ENCODE results near the gene SET. TPM values are rescaled to one million over a fixed set of nuclear protein-coding genes. Genes with fewer than 3 reads are reported as not detected.
A peak's percentile ranks its signal among the peaks of the same experiment; 100 is the strongest.

SET gene
- total RNA-seq, 5 donors from 2014 or later (not counting 1 experiment from before 2014, with no cell fraction given): 239 to 279 (median 252) TPM

DNA sequence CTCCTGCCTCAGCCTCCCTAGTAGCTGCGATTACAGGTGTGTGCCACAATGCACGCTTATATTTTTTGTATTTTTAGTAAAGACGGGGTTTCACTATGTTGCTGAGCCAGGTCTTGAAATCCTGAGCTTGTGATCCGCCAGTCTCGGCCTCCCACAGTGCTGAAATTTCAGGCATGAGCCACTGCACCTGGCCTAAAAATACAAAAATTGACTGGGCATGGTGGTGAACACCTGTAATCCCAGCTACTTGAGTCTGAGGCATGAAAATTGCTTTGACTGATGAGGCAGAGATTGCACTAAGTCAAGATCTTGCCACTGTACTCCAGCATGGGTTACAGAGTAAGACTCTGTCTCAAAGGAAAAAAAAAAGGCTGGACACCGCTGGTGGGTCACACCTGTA is 19.2 kb upstream of the SET start:
- ChIA-PET CTCF (interaction anchor here in 1 of 2 donors (0.6 kb wide), 1 partner anchor 157 kb away, joined by 3 read pairs; no protein-coding TSS in a partner anchor), POLR2A (interaction anchor here in 1 of 2 donors (0.6 kb wide), 1 partner anchor 316 kb away, joined by 3 read pairs; no protein-coding TSS in a partner anchor)
- no peak overlapping the region for H3K27ac ChIP-seq (ENCODE audit: low read length)
- WGBS (ENCODE audit: insufficient coverage): 100% methylated on average over 3 of the region's 6 CpGs
- H3K4me1 ChIP-seq (ENCODE audit: control insufficient read depth in 1 of 2, extremely low read depth in 1 of 2, insufficient read depth in 2 of 2, low read length in 2 of 2): no peaks in the 10 kb centered on the region
- Mint-ChIP-seq H3K4me1 (no peaks in the 10 kb centered on the region), H3K27ac (no peak overlapping the region), H3K36me3 (no peaks in the 10 kb centered on the region), H3K27me3 (no peaks in the 10 kb centered on the region), H3K9me3 (no peaks in the 10 kb centered on the region), H3K4me3 (no peak overlapping the region)
- DNase-seq (no peak), ATAC-seq (replicated peaks in 1 of 4) (no peak)
- H3K36me3 ChIP-seq (ENCODE audit: control insufficient read depth in 2 of 2, extremely low read depth in 1 of 2, insufficient read depth in 1 of 2, low read length in 1 of 2): peaks cover 0 to 6% of the 10 kb centered on the region in 2 donors
- H3K27me3 ChIP-seq (replicated peaks in 1 of 2; ENCODE audit: control insufficient read depth in 2 of 2, extremely low read depth in 1 of 2, insufficient read depth in 2 of 2, low read length in 1 of 2): no peaks in the 10 kb centered on the region
- H3K9me3 ChIP-seq: no peaks in the 10 kb centered on the region
- no peak overlapping the region for H3K4me3 ChIP-seq (ENCODE audit: control insufficient read depth in 1 of 2, extremely low read depth in 1 of 2, low read length in 1 of 2)

DNA sequence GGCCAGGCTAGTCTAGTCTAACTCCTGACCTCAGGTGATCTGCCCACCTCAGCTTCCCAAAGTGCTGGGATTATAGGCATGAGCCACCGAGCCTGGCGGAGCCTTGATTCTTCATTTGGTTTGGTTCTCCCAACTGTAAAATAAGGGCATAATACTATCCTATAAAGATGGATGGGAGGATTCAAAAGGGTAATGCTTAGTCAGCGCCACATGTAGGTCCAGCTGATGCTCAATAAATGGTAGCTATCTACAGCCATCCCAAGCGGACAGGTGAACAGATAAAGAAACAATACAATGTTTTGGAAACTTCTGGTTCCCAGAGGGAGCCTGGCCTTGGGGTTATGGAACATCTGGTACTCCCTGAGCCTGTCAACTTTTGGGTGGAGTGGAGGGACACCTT is 13.6 kb upstream of the SET start:
- Mint-ChIP-seq H3K9me3 (no peaks in the 10 kb centered on the region), H3K4me3 (no peak overlapping the region), H3K27ac (no peak overlapping the region), H3K4me1 (peaks cover 0 to 3% (median 0%) of the 10 kb centered on the region in 3 donors), H3K27me3 (no peaks in the 10 kb centered on the region), H3K36me3 (no peaks in the 10 kb centered on the region)
- POLR2A ChIA-PET: interaction anchor here in 1 of 2 donors (0.5 kb wide), 1 partner anchor 324 kb away, joined by 10 read pairs; no protein-coding TSS in a partner anchor
- no peaks in the 10 kb centered on the region for H3K9me3 ChIP-seq
- H3K4me1 ChIP-seq (ENCODE audit: control insufficient read depth in 1 of 2, extremely low read depth in 1 of 2, insufficient read depth in 2 of 2, low read length in 2 of 2): no peaks in the 10 kb centered on the region
- ATAC-seq (replicated peaks in 1 of 4) (no peak), DNase-seq (no peak)
- H3K27ac ChIP-seq (ENCODE audit: low read length): no peak overlapping the region
- CTCF ChIA-PET: interaction anchor here in 1 of 2 donors (0.6 kb wide), 1 partner anchor 11 kb away, joined by 5 read pairs; no protein-coding TSS in a partner anchor
- WGBS (ENCODE audit: insufficient coverage): 100% methylated on average over 1 of the region's 4 CpGs
- no peak overlapping the region for H3K4me3 ChIP-seq (ENCODE audit: control insufficient read depth in 1 of 2, extremely low read depth in 1 of 2, low read length in 1 of 2)
- peaks cover 2 to 4% of the 10 kb centered on the region in 2 donors for H3K36me3 ChIP-seq (ENCODE audit: control insufficient read depth in 2 of 2, extremely low read depth in 1 of 2, insufficient read depth in 1 of 2, low read length in 1 of 2)
- no peaks in the 10 kb centered on the region for H3K27me3 ChIP-seq (replicated peaks in 1 of 2; ENCODE audit: control insufficient read depth in 2 of 2, extremely low read depth in 1 of 2, insufficient read depth in 2 of 2, low read length in 1 of 2)

DNA sequence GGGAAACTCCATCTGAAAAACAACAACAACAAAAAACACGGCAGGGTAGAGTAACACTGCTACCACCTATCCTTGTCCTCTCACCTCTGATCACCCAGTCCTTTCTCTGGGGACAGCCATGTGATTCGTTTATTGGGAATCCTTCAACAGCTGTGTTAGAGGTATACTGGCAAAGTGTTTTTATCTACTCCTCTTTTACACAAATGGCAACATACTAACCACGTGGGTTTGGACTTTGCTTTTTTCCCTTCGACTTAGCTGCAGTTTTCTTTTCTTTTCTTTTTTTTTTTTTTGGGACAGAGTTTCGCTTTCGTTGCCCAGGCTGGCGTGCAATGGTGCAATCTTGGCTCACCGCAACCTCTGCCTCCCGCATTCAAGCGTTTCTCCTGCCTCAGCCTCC is 11.2 kb upstream of the SET start:
- peaks cover 4% of the 10 kb centered on the region for H3K36me3 Mint-ChIP-seq
- H3K4me1 ChIP-seq (ENCODE audit: control insufficient read depth in 1 of 2, extremely low read depth in 1 of 2, insufficient read depth in 2 of 2, low read length in 2 of 2): no peaks in the 10 kb centered on the region
- ChIA-PET CTCF (no interaction called here), POLR2A (no interaction called here)
- no peak overlapping the region for H3K27ac Mint-ChIP-seq
- no peaks in the 10 kb centered on the region for H3K9me3 ChIP-seq
- no peak overlapping the region for H3K4me3 ChIP-seq (ENCODE audit: control insufficient read depth in 1 of 2, extremely low read depth in 1 of 2, low read length in 1 of 2)
- no peaks in the 10 kb centered on the region for H3K27me3 Mint-ChIP-seq
- no peak for ATAC-seq (replicated peaks in 1 of 4)
- H3K27me3 ChIP-seq (replicated peaks in 1 of 2; ENCODE audit: control insufficient read depth in 2 of 2, extremely low read depth in 1 of 2, insufficient read depth in 2 of 2, low read length in 1 of 2): no peaks in the 10 kb centered on the region
- no peak overlapping the region for H3K4me3 Mint-ChIP-seq
- no peak for DNase-seq
- H3K9me3 Mint-ChIP-seq: no peaks in the 10 kb centered on the region
- H3K27ac ChIP-seq (ENCODE audit: low read length): no peak overlapping the region
- peaks cover 0 to 6% (median 4%) of the 10 kb centered on the region in 3 donors for H3K4me1 Mint-ChIP-seq
- peaks cover 2 to 4% of the 10 kb centered on the region in 2 donors for H3K36me3 ChIP-seq (ENCODE audit: control insufficient read depth in 2 of 2, extremely low read depth in 1 of 2, insufficient read depth in 1 of 2, low read length in 1 of 2)
- WGBS (ENCODE audit: insufficient coverage): 93% methylated on average over 3 of the region's 10 CpGs

DNA sequence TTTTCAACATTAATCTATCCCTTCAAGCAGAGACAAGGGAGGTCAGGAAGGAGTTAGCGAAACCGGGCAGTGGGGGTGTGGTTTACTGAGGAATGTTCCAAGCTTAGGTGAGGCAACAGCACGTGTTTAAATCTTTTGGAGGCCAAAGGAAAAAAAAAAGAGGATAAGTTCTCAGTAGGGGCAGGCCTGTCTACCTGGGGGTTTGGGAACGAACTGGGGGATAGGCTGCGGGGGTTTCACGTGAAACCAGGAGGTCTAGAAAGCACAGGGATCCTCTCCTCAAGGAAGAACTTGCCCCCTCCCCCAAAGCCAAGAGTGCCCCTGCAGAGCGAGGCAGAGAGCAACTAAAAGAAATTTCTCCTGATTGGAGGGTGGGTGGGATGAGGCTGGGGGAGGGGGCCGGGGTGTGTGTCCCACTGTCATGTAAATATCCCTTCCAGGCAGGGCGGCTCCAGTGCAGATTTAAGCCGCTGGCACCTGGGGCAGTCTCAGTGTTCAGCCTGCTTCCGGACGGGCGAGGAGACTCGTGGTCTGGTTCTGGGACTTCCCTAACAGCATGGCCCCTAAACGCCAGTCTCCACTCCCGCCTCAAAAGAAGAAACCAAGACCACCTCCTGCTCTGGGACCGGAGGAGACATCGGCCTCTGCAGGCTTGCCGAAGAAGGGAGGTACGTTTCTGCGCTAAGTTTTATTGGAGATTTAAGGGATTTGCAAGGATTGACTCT is 5.5 kb upstream of the SET start:
- DNase-seq (peak in 2 of 35 experiments; percentile 10 to 55), ATAC-seq (replicated peaks in 1 of 4) (no peak)
- Mint-ChIP-seq H3K4me1 (peaks cover 48 to 57% (median 52%) of the 10 kb centered on the region in 3 donors), H3K4me3 (peak overlapping the region; percentile 89 to 98 (median 91)), H3K27ac (peak overlapping the region; percentile 98 to 99), H3K27me3 (no peaks in the 10 kb centered on the region), H3K36me3 (peaks cover 4% of the 10 kb centered on the region), H3K9me3 (no peaks in the 10 kb centered on the region)
- POLR2A ChIA-PET: interaction anchor here in 1 of 2 donors (0.6 kb wide), 1 partner anchor 12 kb away, joined by 3 read pairs; no protein-coding TSS in a partner anchor
- no peaks in the 10 kb centered on the region for H3K36me3 ChIP-seq (ENCODE audit: control insufficient read depth in 2 of 2, extremely low read depth in 1 of 2, insufficient read depth in 1 of 2, low read length in 1 of 2)
- peak overlapping the region; percentile 83 to 92 for H3K4me3 ChIP-seq (ENCODE audit: control insufficient read depth in 1 of 2, extremely low read depth in 1 of 2, low read length in 1 of 2)
- WGBS (ENCODE audit: insufficient coverage): 9% methylated on average over 6 of the region's 21 CpGs
- peaks cover 21 to 57% of the 10 kb centered on the region in 2 experiments for H3K4me1 ChIP-seq (ENCODE audit: control insufficient read depth in 1 of 2, extremely low read depth in 1 of 2, insufficient read depth in 2 of 2, low read length in 2 of 2)
- H3K9me3 ChIP-seq: no peaks in the 10 kb centered on the region
- CTCF ChIA-PET: interaction anchor here in 1 of 2 donors (0.5 to 1.6 kb wide), 2 partner anchors 25 to 41 kb away, joined by 3 to 4 read pairs; no protein-coding TSS in a partner anchor
- H3K27me3 ChIP-seq (replicated peaks in 1 of 2; ENCODE audit: control insufficient read depth in 2 of 2, extremely low read depth in 1 of 2, insufficient read depth in 2 of 2, low read length in 1 of 2): no peaks in the 10 kb centered on the region
- peak overlapping the region; percentile 89 for H3K27ac ChIP-seq (ENCODE audit: low read length)

- Mint-ChIP-seq H3K27me3 (no peaks in the 10 kb centered on the region), H3K4me3 (peak overlapping the region; percentile 89 to 98 (median 91)), H3K27ac (peak overlapping the region; percentile 98 to 99), H3K36me3 (peaks cover 4% of the 10 kb centered on the region), H3K9me3 (no peaks in the 10 kb centered on the region), H3K4me1 (peaks cover 49 to 57% (median 52%) of the 10 kb centered on the region in 3 donors)
- Histone ChIP-seq H3K4me1 (ENCODE audit: control insufficient read depth in 1 of 2, extremely low read depth in 1 of 2, insufficient read depth in 2 of 2, low read length in 2 of 2) (peaks cover 21 to 59% of the 10 kb centered on the region in 2 experiments), H3K27me3 (replicated peaks in 1 of 2; ENCODE audit: control insufficient read depth in 2 of 2, extremely low read depth in 1 of 2, insufficient read depth in 2 of 2, low read length in 1 of 2) (no peaks in the 10 kb centered on the region), H3K9me3 (no peaks in the 10 kb centered on the region), H3K27ac (ENCODE audit: low read length) (peak overlapping the region; percentile 89), H3K4me3 (ENCODE audit: control insufficient read depth in 1 of 2, extremely low read depth in 1 of 2, low read length in 1 of 2) (peak overlapping the region; percentile 83 to 92), H3K36me3 (ENCODE audit: control insufficient read depth in 2 of 2, extremely low read depth in 1 of 2, insufficient read depth in 1 of 2, low read length in 1 of 2) (no peaks in the 10 kb centered on the region)
- WGBS (ENCODE audit: insufficient coverage): no CpG with 5 or more reads among the region's 3 CpGs
- ChIA-PET CTCF (interaction anchor here in 1 of 2 donors (0.5 to 1.6 kb wide), 2 partner anchors 25 to 40 kb away, joined by 3 to 4 read pairs; no protein-coding TSS in a partner anchor), POLR2A (interaction anchor here (0.6 kb wide), 2 partner anchors 12 to 53 kb away, joined by 3 to 9 read pairs; no protein-coding TSS in a partner anchor)
- DNase-seq: no peak
- no peak for ATAC-seq (replicated peaks in 1 of 4)
Observed at GRCh38 chr9:128684065-128684324, 5.0 kb upstream of the SET start.

- Histone ChIP-seq H3K36me3 (ENCODE audit: control insufficient read depth in 2 of 2, extremely low read depth in 1 of 2, insufficient read depth in 1 of 2, low read length in 1 of 2) (no peaks in the 10 kb centered on the region), H3K4me3 (ENCODE audit: control insufficient read depth in 1 of 2, extremely low read depth in 1 of 2, low read length in 1 of 2) (peak overlapping the region; percentile 83 to 92), H3K9me3 (no peaks in the 10 kb centered on the region), H3K4me1 (ENCODE audit: control insufficient read depth in 1 of 2, extremely low read depth in 1 of 2, insufficient read depth in 2 of 2, low read length in 2 of 2) (peaks cover 21 to 59% of the 10 kb centered on the region in 2 experiments), H3K27ac (ENCODE audit: low read length) (peak overlapping the region; percentile 89), H3K27me3 (replicated peaks in 1 of 2; ENCODE audit: control insufficient read depth in 2 of 2, extremely low read depth in 1 of 2, insufficient read depth in 2 of 2, low read length in 1 of 2) (no peaks in the 10 kb centered on the region)
- ChIA-PET CTCF (interaction anchor here in 1 of 2 donors (0.5 to 1.6 kb wide), 3 partner anchors 24 to 40 kb away, joined by 3 to 6 read pairs (median 4); no protein-coding TSS in a partner anchor), POLR2A (interaction anchor here (0.6 kb wide), 2 partner anchors 11 to 52 kb away, joined by 3 to 9 read pairs; no protein-coding TSS in a partner anchor)
- H3K4me1 Mint-ChIP-seq: peaks cover 49 to 57% (median 52%) of the 10 kb centered on the region in 3 donors
- DNase-seq (peak; percentile 48 to 82 (median 69)), ATAC-seq (replicated peaks in 1 of 4) (peak; percentile 42 to 50 (median 47))
- no peaks in the 10 kb centered on the region for H3K27me3 Mint-ChIP-seq
- H3K9me3 Mint-ChIP-seq: no peaks in the 10 kb centered on the region
- peaks cover 4% of the 10 kb centered on the region for H3K36me3 Mint-ChIP-seq
- WGBS (ENCODE audit: insufficient coverage): under 1% methylated on average over 14 of the region's 15 CpGs
- H3K27ac Mint-ChIP-seq: peak overlapping the region; percentile 98 to 99
- peak overlapping the region; percentile 89 to 98 (median 91) for H3K4me3 Mint-ChIP-seq
Observed at GRCh38 chr9:128684325-128685199, 4.5 kb upstream of the SET start.

All from T-cell (primary cell).